HepG2 (cell line): ENCODE results near the gene PDZD11. TPM values are rescaled to one million over a fixed set of nuclear protein-coding genes. Genes with fewer than 3 reads are reported as not detected.

Experiments
- ATAC-seq: fragments of 200-7000 bp; cut with Tn5 transposase; 3 replicates; pipeline ENCODE4 v1.9.1; 2020; ENCODE audit warnings: mild to moderate bottlenecking, moderate library complexity
- Bru-seq: library from RNA; stranded (reverse); fragments of 400-500 nt; gene quantifications from one replicate; lab custom pipeline; 2021; lab: Mats Ljungman, UMichigan
- BruChase-seq, 2 experiments: library from RNA; stranded (reverse); fragments of 400-500 nt; gene quantifications; one replicate each; lab custom pipeline; 2021; lab: Mats Ljungman, UMichigan
- BruUV-seq: library from RNA; stranded (reverse); fragments of 400-500 nt; replicated peaks from 2 replicates; lab custom pipeline; 2021; lab: Mats Ljungman, UMichigan
- CTCF ChIA-PET: fragments of 300-600 bp; formaldehyde crosslinking; extraction: SDS; loops from one replicate; lab custom pipeline; 2021; ENCODE audit warnings: low total read pairs, inconsistent platforms, low intra/inter-chr PET ratio; lab: Yijun Ruan, JAX
- POLR2A ChIA-PET: fragments of 350-600 bp; sonication (Branson Sonifier 250); formaldehyde crosslinking; loops from one replicate; lab custom pipeline; 2020; ENCODE audit warnings: antibody characterized with exemption, inconsistent platforms; lab: Yijun Ruan, JAX
- DNase-seq: peaks from one replicate; pipeline ENCODE4 v3.0.0-alpha.2; 2015; ENCODE audit warnings: low spot score
- FAIRE-seq: peaks from 3 replicates; lab custom pipeline; 2011; peaks lifted over from hg19 to GRCh38; lab: Jason Lieb, UNC
- H2AFZ ChIP-seq: one replicate; pipeline ENCODE4 v1.6.1; 2011; ENCODE audit warnings: low read length, inconsistent platforms
- H3K27ac ChIP-seq: fragments of 300-600 bp; 3 replicates; pipeline ENCODE4 v1.8.0; 2011; ENCODE audit warnings: mixed run types, mild to moderate bottlenecking, mixed read lengths, low read length, inconsistent platforms; ENCODE audit not compliant: insufficient read depth; ENCODE audit errors: extremely low read length
- H3K27me3 ChIP-seq, 2 experiments: fragments of 200-600 bp in 1 of 2; 2 replicates in 1 of 2; 3 replicates in 1 of 2; pipeline versions ENCODE4 v1.6.0 to v1.8.0; 2011; ENCODE audit warnings: low read length in 2 of 2, mild to moderate bottlenecking in 2 of 2, moderate library complexity in 2 of 2, inconsistent platforms in 1 of 2; ENCODE audit not compliant: insufficient read depth in 2 of 2, control insufficient read depth in 1 of 2
- H3K36me3 ChIP-seq, 2 experiments: fragments of 200-600 bp in 1 of 2; replicated peaks in 1 of 2; 2 replicates in 1 of 2; 3 replicates in 1 of 2; pipeline versions ENCODE4 v1.5.1 to v1.8.0; 2011; ENCODE audit warnings: low read length in 2 of 2, inconsistent platforms in 1 of 2; ENCODE audit not compliant: insufficient read depth in 2 of 2, control insufficient read depth in 1 of 2
- H3K4me1 ChIP-seq: 2 replicates; pipeline ENCODE4 v1.5.1; 2012; ENCODE audit warnings: low read length, inconsistent platforms; ENCODE audit not compliant: insufficient read depth
- H3K4me2 ChIP-seq: 2 replicates; pipeline ENCODE4 v1.6.0; 2011; ENCODE audit warnings: low read depth, low read length, inconsistent platforms
- H3K4me3 ChIP-seq, 3 experiments: fragments of 200-600 bp in 1 of 3; sonication (generic), shearing (Covaris generic) in 1 of 3; replicated peaks in 1 of 3; 2 replicates each; pipeline ENCODE4 v1.5.1; 2011 to 2016; ENCODE audit warnings: low read length in 3 of 3, inconsistent platforms in 2 of 3, low read depth in 2 of 3, mild to moderate bottlenecking in 2 of 3, control low read depth in 1 of 3, mixed read lengths in 1 of 3; ENCODE audit not compliant: insufficient read depth in 1 of 3
- H3K79me2 ChIP-seq: one replicate; pipeline ENCODE4 v1.6.1; 2011; ENCODE audit warnings: low read length, inconsistent platforms; ENCODE audit not compliant: insufficient read depth
- H3K9ac ChIP-seq: 2 replicates; pipeline ENCODE4 v1.6.0; 2011; ENCODE audit warnings: mild to moderate bottlenecking, low read depth, low read length, inconsistent platforms; ENCODE audit not compliant: insufficient read depth
- H3K9me3 ChIP-seq: 2 replicates; pipeline ENCODE4 v1.5.1; 2012; ENCODE audit warnings: mild to moderate bottlenecking, low read length
- H4K20me1 ChIP-seq: 2 replicates; pipeline ENCODE4 v1.6.0; 2011; ENCODE audit warnings: inconsistent platforms, mild to moderate bottlenecking, low read length, moderate library complexity; ENCODE audit not compliant: insufficient read depth
- ELF3 ChIP-seq: IDR thresholded peaks from 2 replicates; pipeline ENCODE4 v1.6.1; 2016; ENCODE audit warnings: missing genetic modification reagents, missing compliant biosample characterization
- HES4 ChIP-seq: sonication (generic); formaldehyde crosslinking; IDR thresholded peaks from 2 replicates; pipeline ENCODE4 v1.9.0; 2021; ENCODE audit warnings: mild to moderate bottlenecking, missing genetic modification reagents, borderline replicate concordance
- NAIF1 ChIP-seq: sonication (generic); formaldehyde crosslinking; IDR thresholded peaks from 2 replicates; pipeline ENCODE4 v1.5.0; 2020; ENCODE audit warnings: mild to moderate bottlenecking, missing genetic modification reagents, borderline replicate concordance
- NR0B2 ChIP-seq: sonication (generic); formaldehyde crosslinking; IDR thresholded peaks from 2 replicates; pipeline ENCODE4 v1.4.0; 2020; ENCODE audit warnings: mild to moderate bottlenecking, missing genetic modification reagents
- PPARG ChIP-seq: conservative IDR thresholded peaks from 2 replicates; pipeline ENCODE4 v1.6.1; 2016; ENCODE audit warnings: missing biosample characterization, missing genetic modification reagents
- RBFOX2 ChIP-seq: fragments of 200-400 bp; formaldehyde crosslinking; IDR thresholded peaks from 2 replicates; pipeline ENCODE4 v1.6.1; 2017; ENCODE audit warnings: low read depth, mild to moderate bottlenecking, low read length
- RFXAP ChIP-seq: sonication (generic); formaldehyde crosslinking; IDR thresholded peaks from 2 replicates; pipeline ENCODE4 v1.4.0; 2020; ENCODE audit warnings: missing genetic modification reagents, borderline replicate concordance
- RXRA ChIP-seq: sonication (generic); formaldehyde crosslinking; IDR thresholded peaks from 2 replicates; pipeline ENCODE4 v1.5.1; 2020; ENCODE audit warnings: missing genetic modification reagents
- THAP11 ChIP-seq: IDR thresholded peaks from 2 replicates; pipeline ENCODE4 v1.6.1; 2016; ENCODE audit warnings: missing biosample characterization, missing genetic modification reagents
- YEATS4 ChIP-seq: sonication (generic); formaldehyde crosslinking; IDR thresholded peaks from 2 replicates; pipeline ENCODE4 v1.4.0; 2020; ENCODE audit warnings: missing genetic modification reagents, borderline replicate concordance
- ZNF674 ChIP-seq: sonication (generic); formaldehyde crosslinking; IDR thresholded peaks from 2 replicates; pipeline ENCODE4 v1.5.0; 2020; ENCODE audit warnings: low read depth, mild to moderate bottlenecking, missing genetic modification reagents
- ZNF747 ChIP-seq: sonication (generic); formaldehyde crosslinking; IDR thresholded peaks from 2 replicates; pipeline ENCODE4 v1.8.1; 2023; ENCODE audit warnings: missing genetic modification reagents, mild to moderate bottlenecking, borderline replicate concordance
- ZNF788 ChIP-seq: sonication (generic); formaldehyde crosslinking; IDR thresholded peaks from 2 replicates; pipeline ENCODE4 v1.5.0; 2020; ENCODE audit warnings: mild to moderate bottlenecking, missing genetic modification reagents, borderline replicate concordance
- WGBS: methylation state at CpG from one replicate; pipeline ENCODE4 v1.1.6; 2017; ENCODE audit warnings: low lambda C conversion rate; 5-methylcytosine and 5-hydroxymethylcytosine counted together
- in situ Hi-C: cut with HindIII; loops from 2 replicates; pipeline ENCODE4 v1.10.0; 2017; ENCODE audit warnings: low pct_unique_long_range_greater_than_20kb; ENCODE audit not compliant: extremely low pct_ligation_motif_present
- intact Hi-C: fragments of 100-400 bp; cut with micrococcal nuclease; formaldehyde crosslinking; loops from one replicate; pipeline ENCODE4 v1.10.0; 2022; ENCODE audit not compliant: unreplicated experiment
- long read RNA-seq, 2 experiments: library from RNA in 1 of 2; library from polyadenylated mRNA in 1 of 2; stranded (forward) in 1 of 2; unstranded in 1 of 2; transcript quantifications; one replicate each; pipeline ENCODE4 v2.0.0, GENCODE V29; 2019 to 2022
- polyA minus RNA-seq, 3 experiments: library from RNA; depleted of rRNA, polyadenylated mRNA; stranded (reverse); fragments of >200 nt; gene quantifications; 2 replicates each; pipeline ENCODE4 v1.2.3, GENCODE V29; 2011; ENCODE audit warnings: low replicate concordance in 1 of 3
- polyA plus RNA-seq, 8 experiments: library from polyadenylated mRNA; depleted of rRNA in 3 of 8; stranded (reverse) in 7 of 8; unstranded in 1 of 8; fragments of >200 nt; fragmentation: Illumina TruSeq in 4 of 8; extraction: Trizol in 4 of 8; gene quantifications; 2 replicates each; pipeline versions ENCODE4 v1.2.1 to v1.2.3, GENCODE V29; 2011 to 2016; ENCODE audit warnings: low read depth in 4 of 8, missing spikeins in 1 of 8, mixed read lengths in 1 of 8; ENCODE audit not compliant: insufficient read depth in 1 of 8
- total RNA-seq, 5 experiments: library from RNA; depleted of rRNA; stranded (reverse); fragments of >200 nt; fragmentation: Illumina TruSeq; extraction: Trizol; gene quantifications; 2 replicates each; pipeline ENCODE4 v1.2.3, GENCODE V29; 2016; ENCODE audit warnings: low read depth in 1 of 5
- TF ChIP-seq, protein P1 (sequence below): sonication (generic); formaldehyde crosslinking; IDR thresholded peaks from 2 replicates; pipeline ENCODE4 v1.5.0; 2020; ENCODE audit warnings: missing genetic modification reagents

The PDZD11 gene, protein sequence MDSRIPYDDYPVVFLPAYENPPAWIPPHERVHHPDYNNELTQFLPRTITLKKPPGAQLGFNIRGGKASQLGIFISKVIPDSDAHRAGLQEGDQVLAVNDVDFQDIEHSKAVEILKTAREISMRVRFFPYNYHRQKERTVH
- total RNA-seq (2016; rRNA removed; fragmentation: Illumina TruSeq; extraction: Trizol), result 29.1 and 42.0 TPM in 2 replicates
- 16.3 and 17.6 TPM in 2 replicates for total RNA-seq (2016; cell fraction: cytosol; rRNA removed; fragmentation: Illumina TruSeq; extraction: Trizol; ENCODE audit: low read depth)
- total RNA-seq (2016; cell fraction: insoluble cytoplasmic fraction; rRNA removed; fragmentation: Illumina TruSeq; extraction: Trizol), result 31.0 and 43.0 TPM in 2 replicates
- total RNA-seq (2016; cell fraction: membrane; rRNA removed; fragmentation: Illumina TruSeq; extraction: Trizol), result 25.4 and 26.3 TPM in 2 replicates
- total RNA-seq (2016; cell fraction: nucleus; rRNA removed; fragmentation: Illumina TruSeq; extraction: Trizol), result 14.4 and 15.8 TPM in 2 replicates
- polyA plus RNA-seq (2011; rRNA removed), result 42.9 and 47.0 TPM in 2 replicates
- 35.7 and 40.1 TPM in 2 replicates for polyA plus RNA-seq (2011; cell fraction: cytosol; rRNA removed)
- 34.9 and 37.9 TPM in 2 replicates for polyA plus RNA-seq (2011; cell fraction: nucleus; rRNA removed)
- polyA plus RNA-seq (2012), result 22.3 and 28.3 TPM in 2 replicates
- 24.3 and 25.4 TPM in 2 replicates for polyA plus RNA-seq (2016; cell fraction: cytosol; fragmentation: Illumina TruSeq; extraction: Trizol; ENCODE audit: low read depth)
- 58.4 and 62.2 TPM in 2 replicates for polyA plus RNA-seq (2016; cell fraction: insoluble cytoplasmic fraction; fragmentation: Illumina TruSeq; extraction: Trizol; ENCODE audit: low read depth)
- polyA plus RNA-seq (2016; cell fraction: membrane; fragmentation: Illumina TruSeq; extraction: Trizol; ENCODE audit: low read depth), result 31.5 and 32.3 TPM in 2 replicates
- 30.3 and 34.7 TPM in 2 replicates for polyA plus RNA-seq (2016; cell fraction: nucleus; fragmentation: Illumina TruSeq; extraction: Trizol; ENCODE audit: insufficient read depth, low read depth)
- 40.3 and 181 TPM in 2 replicates for polyA minus RNA-seq (2011; rRNA and poly(A)+ RNA removed; ENCODE audit: low replicate concordance)
- 13.1 and 17.2 TPM in 2 replicates for polyA minus RNA-seq (2011; cell fraction: cytosol; rRNA and poly(A)+ RNA removed)
- 11.6 and 14.9 TPM in 2 replicates for polyA minus RNA-seq (2011; cell fraction: nucleus; rRNA and poly(A)+ RNA removed)
- percentile 52 among the genes with signal in this experiment for Bru-seq, nascent RNA
- BruChase-seq, experiment 1, labeled RNA remaining after a 6-hour chase, result percentile 63 among the genes with signal in this experiment
- BruChase-seq, experiment 2, labeled RNA remaining after a 2-hour chase, result percentile 51 among the genes with signal in this experiment
- long read RNA-seq, experiment 1, transcript PDZD11-201 (7 exons, 1,043 nt), result major isoform, 35 of 41 reads
- long read RNA-seq, experiment 1, transcript PDZD11-202 (8 exons, 784 nt), result minor isoform, 5 of 41 reads
- long read RNA-seq, experiment 1, partial matches to known transcripts, result 0 of 41 reads
- long read RNA-seq, experiment 1, other reads (novel, unspliced or antisense), result 1 of 41 reads
- long read RNA-seq, experiment 2, transcript PDZD11-201 (7 exons, 1,043 nt), result major isoform, 13 of 23 reads
- long read RNA-seq, experiment 2, partial matches to known transcripts, result 7 of 23 reads
- long read RNA-seq, experiment 2, other reads (novel, unspliced or antisense), result 2 of 23 reads

- ChIA-PET CTCF (interaction anchor here (1.6 kb wide), 1 partner anchor 93 kb away, joined by 3 read pairs; no protein-coding TSS in a partner anchor), POLR2A (interaction anchor here (1.0 to 1.1 kb wide), 3 partner anchors 10 to 157 kb away, joined by 3 to 5 read pairs (median 3); partner anchors contain the start of genes IGBP1 and P2RY4)
- no peaks in the 10 kb centered on the region for H4K20me1 ChIP-seq
- H3K36me3 ChIP-seq, result peaks cover 1 to 7% of the 10 kb centered on the region in 2 experiments; a peak in 3 of 5 replicates
- BruUV-seq, result TSS peak; percentile 76
- ATAC-seq, result peak; percentile 99
- peak within 1 kb of the TSS; percentile 80 for H3K27ac ChIP-seq
- H3K9ac ChIP-seq, result peak within 1 kb of the TSS; percentile 77
- no peaks in the 10 kb centered on the region; a peak in 1 of 5 replicates for H3K27me3 ChIP-seq
- FAIRE-seq, result peak; percentile 97
- DNase-seq, result peak; percentile 72
- peak within 1 kb of the TSS; percentile 11 for H2AFZ ChIP-seq
- in situ Hi-C loops (no loop called here), intact Hi-C loops (loop anchor here (5.0 to 10.0 kb wide), 2 partner anchors 142 to 1015 kb away; no protein-coding TSS in a partner anchor)
- peak within 1 kb of the TSS; percentile 68 to 83 (median 82) for H3K4me3 ChIP-seq
- no peaks in the 10 kb centered on the region for H3K9me3 ChIP-seq
- 0% methylated on average over 1 of the region's 62 CpGs for WGBS
- H3K4me1 ChIP-seq, result peaks cover 23% of the 10 kb centered on the region
- peaks cover 15% of the 10 kb centered on the region for H3K79me2 ChIP-seq
- H3K4me2 ChIP-seq, result peak within 1 kb of the TSS; percentile 74
- TF ChIP-seq, protein P1, sequence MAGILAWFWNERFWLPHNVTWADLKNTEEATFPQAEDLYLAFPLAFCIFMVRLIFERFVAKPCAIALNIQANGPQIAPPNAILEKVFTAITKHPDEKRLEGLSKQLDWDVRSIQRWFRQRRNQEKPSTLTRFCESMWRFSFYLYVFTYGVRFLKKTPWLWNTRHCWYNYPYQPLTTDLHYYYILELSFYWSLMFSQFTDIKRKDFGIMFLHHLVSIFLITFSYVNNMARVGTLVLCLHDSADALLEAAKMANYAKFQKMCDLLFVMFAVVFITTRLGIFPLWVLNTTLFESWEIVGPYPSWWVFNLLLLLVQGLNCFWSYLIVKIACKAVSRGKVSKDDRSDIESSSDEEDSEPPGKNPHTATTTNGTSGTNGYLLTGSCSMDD (CRISPR knock-in tag), result no peak
- peak; percentile 14; the same call in 1 of the 2 replicates for TF ChIP-seq YEATS4 (CRISPR knock-in tag)
- no peak for TF ChIP-seq ZNF788 (CRISPR knock-in tag)
- no peak for TF ChIP-seq NAIF1 (CRISPR knock-in tag)
- no peak for TF ChIP-seq HES4 (CRISPR knock-in tag)
- no peak for TF ChIP-seq RXRA (CRISPR knock-in tag)
- TF ChIP-seq NR0B2 (CRISPR knock-in tag), result no peak
- TF ChIP-seq ZNF747 (CRISPR knock-in tag), result no peak; the same call in 1 of the 2 replicates
- TF ChIP-seq THAP11, result peak; percentile 70
- no peak for TF ChIP-seq RFXAP (CRISPR knock-in tag)
- TF ChIP-seq RBFOX2, result peak; percentile 68
- peak; percentile 30; the same call in 1 of the 2 replicates for TF ChIP-seq ELF3 (CRISPR knock-in tag)
- TF ChIP-seq PPARG, result no peak
- TF ChIP-seq ZNF674 (CRISPR knock-in tag), result no peak
Measured at GRCh38 chrX:70289793-70290770, at the start of gene PDZD11, which contains the start of gene KIF4A. Gene PDZD11, minus strand, starts transcription at chrX:70289927. Its CDS starts 586 bp downstream, at chrX:70289341. Gene KIF4A, plus strand, starts transcription at chrX:70290104. Its CDS starts 355 bp downstream, at chrX:70290459.
